SK-N-SH treated with all-trans-retinoic acid at 6 μM for 48 hours (cell line): ENCODE data around the gene PLD5.

ENCODE experiments used
- ATAC-seq: fragments of 200-7000 bp; cut with Tn5 transposase; 3 replicates; pipeline ENCODE4 v1.9.1; 2020; ENCODE audit warnings: mild to moderate bottlenecking, moderate library complexity
- ARNTL ChIP-seq: fragments of 450-650 bp; formaldehyde crosslinking; IDR thresholded peaks from 2 replicates; pipeline ENCODE4 v1.5.0; 2020; ENCODE audit warnings: low read depth, mild to moderate bottlenecking, moderate library complexity, borderline replicate concordance
- ESRRG ChIP-seq: fragments of 250-450 bp; sonication (Bioruptor Pico); IDR thresholded peaks from 2 replicates; pipeline ENCODE4 v1.6.1; 2021; ENCODE audit warnings: mild to moderate bottlenecking
- GLIS3 ChIP-seq: fragments of 250-450 bp; sonication (Bioruptor Pico); IDR thresholded peaks from 2 replicates; pipeline ENCODE4 v1.5.0; 2020; ENCODE audit warnings: mild to moderate bottlenecking, moderate library complexity
- ISL1 ChIP-seq: fragments of 250-450 bp; sonication (Bioruptor Pico); IDR thresholded peaks from 2 replicates; pipeline ENCODE4 v2.1.2; 2022; ENCODE audit warnings: mild to moderate bottlenecking, moderate library complexity
- PPARA ChIP-seq: fragments of 250-450 bp; sonication (Bioruptor Pico); IDR thresholded peaks from 2 replicates; pipeline ENCODE4 v1.5.0; 2020; ENCODE audit warnings: mild to moderate bottlenecking, borderline replicate concordance
- RARB ChIP-seq: fragments of 250-450 bp; sonication (Bioruptor Pico); IDR thresholded peaks from 2 replicates; pipeline ENCODE4 v1.8.0; 2021; ENCODE audit warnings: mild to moderate bottlenecking, moderate library complexity
- SNAI2 ChIP-seq: fragments of 250-450 bp; sonication (Bioruptor Pico); IDR thresholded peaks from 2 replicates; pipeline ENCODE4 v1.5.0; 2020; ENCODE audit warnings: mild to moderate bottlenecking, moderate library complexity
- TCF4 ChIP-seq: fragments of 250-450 bp; sonication (Bioruptor Pico); IDR thresholded peaks from 2 replicates; pipeline ENCODE4 v1.8.0; 2021; ENCODE audit warnings: mild to moderate bottlenecking, moderate library complexity, borderline replicate concordance
- TOX ChIP-seq: fragments of 250-450 bp; sonication (Bioruptor Pico); IDR thresholded peaks from 2 replicates; pipeline ENCODE4 v1.8.0; 2021; ENCODE audit warnings: mild to moderate bottlenecking, moderate library complexity, borderline replicate concordance
- ZFP3 ChIP-seq: fragments of 250-450 bp; sonication (Bioruptor Pico); IDR thresholded peaks from 2 replicates; pipeline ENCODE4 v1.5.0; 2020; ENCODE audit warnings: mild to moderate bottlenecking, moderate library complexity
- ZFP30 ChIP-seq: fragments of 450-650 bp; formaldehyde crosslinking; IDR thresholded peaks from 2 replicates; pipeline ENCODE4 v1.5.0; 2022; ENCODE audit warnings: mild to moderate bottlenecking, moderate library complexity
- ZNF565 ChIP-seq: fragments of 450-650 bp; formaldehyde crosslinking; conservative IDR thresholded peaks from 2 replicates; pipeline ENCODE4 v1.5.0; 2020; ENCODE audit warnings: low read depth, mild to moderate bottlenecking, moderate library complexity
- ZNF70 ChIP-seq: fragments of 450-650 bp; formaldehyde crosslinking; IDR thresholded peaks from 2 replicates; pipeline ENCODE4 v1.5.0; 2020; ENCODE audit warnings: mild to moderate bottlenecking, moderate library complexity
- ZNF8 ChIP-seq: fragments of 450-650 bp; formaldehyde crosslinking; IDR thresholded peaks from 2 replicates; pipeline ENCODE4 v1.5.0; 2020; ENCODE audit warnings: mild to moderate bottlenecking, moderate library complexity
- TF ChIP-seq, protein P1 (sequence below): fragments of 250-450 bp; sonication (Bioruptor Pico); IDR thresholded peaks from 2 replicates; pipeline ENCODE4 v1.8.0; 2021; ENCODE audit warnings: low read depth, mild to moderate bottlenecking, moderate library complexity, borderline replicate concordance
- TF ChIP-seq, protein P2 (sequence below): fragments of 250-450 bp; sonication (Bioruptor Pico); IDR thresholded peaks from 2 replicates; pipeline ENCODE4 v1.5.1; 2021; ENCODE audit warnings: mild to moderate bottlenecking, moderate library complexity
- TF ChIP-seq, protein P3 (sequence below): fragments of 250-450 bp; sonication (Bioruptor Pico); IDR thresholded peaks from 2 replicates; pipeline ENCODE4 v1.5.0; 2020; ENCODE audit warnings: mild to moderate bottlenecking, moderate library complexity
- TF ChIP-seq, protein P4 (sequence below): fragments of 250-450 bp; sonication (Bioruptor Pico); IDR thresholded peaks from 2 replicates; pipeline ENCODE4 v1.8.0; 2020; ENCODE audit warnings: mild to moderate bottlenecking, moderate library complexity, borderline replicate concordance

PLD5 gene

DNA sequence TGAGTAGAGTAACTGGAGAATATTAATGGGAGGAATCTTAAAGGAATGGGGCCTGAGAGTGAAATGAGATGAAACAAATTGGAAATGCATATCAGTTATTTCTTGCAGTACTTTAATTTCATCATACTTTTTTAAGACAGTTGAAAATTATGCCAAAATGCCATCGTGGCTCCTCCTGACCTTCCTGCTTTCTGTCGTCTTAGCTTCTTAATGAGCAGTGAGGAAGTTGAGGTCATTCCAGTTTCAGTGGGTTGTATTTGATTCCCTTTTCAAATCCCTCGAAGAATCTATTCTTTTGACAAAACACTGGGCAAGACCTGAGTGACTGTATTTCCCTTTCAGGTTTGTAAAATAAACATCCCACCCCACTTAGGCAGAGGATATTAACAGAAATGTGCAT lies 390.7 kb downstream of the PLD5 start:
- ATAC-seq = no peak
- TF ChIP-seq RARB (CRISPR knock-in tag) (no peak), ISL1 (CRISPR knock-in tag) (no peak), ARNTL (CRISPR knock-in tag) (no peak), ZNF565 (CRISPR knock-in tag) (no peak), PPARA (CRISPR knock-in tag) (no peak)
- TF ChIP-seq, all 23 proteins: peak for 0

DNA sequence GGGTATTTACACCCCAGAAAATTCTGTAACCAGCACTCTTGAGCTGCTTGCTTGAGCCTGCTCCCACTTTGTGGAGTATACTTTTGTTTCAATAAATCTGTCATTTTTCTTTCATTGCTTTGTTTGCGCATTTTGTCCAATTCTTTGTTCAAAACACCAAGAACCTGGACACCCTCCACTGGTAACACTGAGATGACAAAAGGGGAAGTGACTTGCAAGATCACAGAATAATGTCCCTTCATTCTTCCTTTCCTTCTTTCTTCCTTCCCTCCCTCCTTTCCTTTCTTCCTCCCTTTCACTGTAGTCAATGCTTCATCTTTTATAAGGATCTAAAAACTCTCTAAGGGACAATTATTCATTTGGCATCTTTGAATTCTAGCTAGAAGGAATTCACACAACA lies 391.1 kb downstream of the PLD5 start:
- ATAC-seq = no peak
- TF ChIP-seq, protein P1, sequence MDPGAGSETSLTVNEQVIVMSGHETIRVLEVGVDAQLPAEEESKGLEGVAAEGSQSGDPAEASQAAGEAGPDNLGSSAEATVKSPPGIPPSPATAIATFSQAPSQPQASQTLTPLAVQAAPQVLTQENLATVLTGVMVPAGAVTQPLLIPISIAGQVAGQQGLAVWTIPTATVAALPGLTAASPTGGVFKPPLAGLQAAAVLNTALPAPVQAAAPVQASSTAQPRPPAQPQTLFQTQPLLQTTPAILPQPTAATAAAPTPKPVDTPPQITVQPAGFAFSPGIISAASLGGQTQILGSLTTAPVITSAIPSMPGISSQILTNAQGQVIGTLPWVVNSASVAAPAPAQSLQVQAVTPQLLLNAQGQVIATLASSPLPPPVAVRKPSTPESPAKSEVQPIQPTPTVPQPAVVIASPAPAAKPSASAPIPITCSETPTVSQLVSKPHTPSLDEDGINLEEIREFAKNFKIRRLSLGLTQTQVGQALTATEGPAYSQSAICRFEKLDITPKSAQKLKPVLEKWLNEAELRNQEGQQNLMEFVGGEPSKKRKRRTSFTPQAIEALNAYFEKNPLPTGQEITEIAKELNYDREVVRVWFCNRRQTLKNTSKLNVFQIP = no peak

DNA sequence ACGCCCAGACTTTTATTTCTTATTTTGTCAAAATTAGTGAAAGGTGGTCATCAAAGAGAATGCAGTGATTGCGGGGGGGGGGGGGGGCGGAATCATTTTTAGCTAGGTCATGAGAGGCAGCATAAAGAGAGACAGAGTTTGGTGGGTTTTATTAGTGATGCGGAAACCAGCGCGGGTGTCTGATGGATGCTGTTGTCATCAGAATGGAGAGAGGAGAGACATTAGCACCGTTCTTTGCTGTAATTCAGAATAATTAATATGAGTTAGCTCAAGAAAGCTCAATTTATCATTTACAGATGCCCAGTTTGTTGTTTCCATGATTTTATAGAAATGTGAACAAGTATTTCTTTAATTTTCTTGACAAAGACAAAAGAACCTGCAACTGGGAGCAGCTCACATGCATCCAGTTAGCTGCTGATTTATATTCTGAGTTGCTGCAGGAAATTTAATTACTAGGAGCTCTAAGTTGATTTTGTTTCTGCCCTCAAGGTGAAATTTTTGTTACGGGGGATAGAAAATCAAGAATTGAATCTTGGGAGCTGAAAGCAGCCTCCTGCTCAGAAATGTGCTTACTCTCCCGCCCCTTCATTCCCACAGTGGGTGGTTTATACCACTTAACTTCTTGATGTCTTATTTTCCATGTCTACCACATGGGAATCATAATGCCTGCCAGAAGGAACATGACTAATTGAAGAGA lies 392.2 kb downstream of the PLD5 start:
- TF ChIP-seq ESRRG (CRISPR knock-in tag) = no peak
- TF ChIP-seq, protein P2, sequence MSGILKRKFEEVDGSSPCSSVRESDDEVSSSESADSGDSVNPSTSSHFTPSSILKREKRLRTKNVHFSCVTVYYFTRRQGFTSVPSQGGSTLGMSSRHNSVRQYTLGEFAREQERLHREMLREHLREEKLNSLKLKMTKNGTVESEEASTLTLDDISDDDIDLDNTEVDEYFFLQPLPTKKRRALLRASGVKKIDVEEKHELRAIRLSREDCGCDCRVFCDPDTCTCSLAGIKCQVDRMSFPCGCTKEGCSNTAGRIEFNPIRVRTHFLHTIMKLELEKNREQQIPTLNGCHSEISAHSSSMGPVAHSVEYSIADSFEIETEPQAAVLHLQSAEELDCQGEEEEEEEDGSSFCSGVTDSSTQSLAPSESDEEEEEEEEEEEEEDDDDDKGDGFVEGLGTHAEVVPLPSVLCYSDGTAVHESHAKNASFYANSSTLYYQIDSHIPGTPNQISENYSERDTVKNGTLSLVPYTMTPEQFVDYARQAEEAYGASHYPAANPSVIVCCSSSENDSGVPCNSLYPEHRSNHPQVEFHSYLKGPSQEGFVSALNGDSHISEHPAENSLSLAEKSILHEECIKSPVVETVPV (CRISPR knock-in tag) = no peak
- no peak for TF ChIP-seq GLIS3
- no peak for TF ChIP-seq ZFP30
- TF ChIP-seq, protein P3, sequence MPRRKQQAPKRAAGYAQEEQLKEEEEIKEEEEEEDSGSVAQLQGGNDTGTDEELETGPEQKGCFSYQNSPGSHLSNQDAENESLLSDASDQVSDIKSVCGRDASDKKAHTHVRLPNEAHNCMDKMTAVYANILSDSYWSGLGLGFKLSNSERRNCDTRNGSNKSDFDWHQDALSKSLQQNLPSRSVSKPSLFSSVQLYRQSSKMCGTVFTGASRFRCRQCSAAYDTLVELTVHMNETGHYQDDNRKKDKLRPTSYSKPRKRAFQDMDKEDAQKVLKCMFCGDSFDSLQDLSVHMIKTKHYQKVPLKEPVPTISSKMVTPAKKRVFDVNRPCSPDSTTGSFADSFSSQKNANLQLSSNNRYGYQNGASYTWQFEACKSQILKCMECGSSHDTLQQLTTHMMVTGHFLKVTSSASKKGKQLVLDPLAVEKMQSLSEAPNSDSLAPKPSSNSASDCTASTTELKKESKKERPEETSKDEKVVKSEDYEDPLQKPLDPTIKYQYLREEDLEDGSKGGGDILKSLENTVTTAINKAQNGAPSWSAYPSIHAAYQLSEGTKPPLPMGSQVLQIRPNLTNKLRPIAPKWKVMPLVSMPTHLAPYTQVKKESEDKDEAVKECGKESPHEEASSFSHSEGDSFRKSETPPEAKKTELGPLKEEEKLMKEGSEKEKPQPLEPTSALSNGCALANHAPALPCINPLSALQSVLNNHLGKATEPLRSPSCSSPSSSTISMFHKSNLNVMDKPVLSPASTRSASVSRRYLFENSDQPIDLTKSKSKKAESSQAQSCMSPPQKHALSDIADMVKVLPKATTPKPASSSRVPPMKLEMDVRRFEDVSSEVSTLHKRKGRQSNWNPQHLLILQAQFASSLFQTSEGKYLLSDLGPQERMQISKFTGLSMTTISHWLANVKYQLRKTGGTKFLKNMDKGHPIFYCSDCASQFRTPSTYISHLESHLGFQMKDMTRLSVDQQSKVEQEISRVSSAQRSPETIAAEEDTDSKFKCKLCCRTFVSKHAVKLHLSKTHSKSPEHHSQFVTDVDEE = peak; percentile 71; the same call in 1 of the 2 replicates
- TF ChIP-seq TCF4 (CRISPR knock-in tag) = peak; percentile 69
- TF ChIP-seq ZNF8 (CRISPR knock-in tag) = no peak
- no peak for TF ChIP-seq ZFP3
- ATAC-seq = no peak

DNA sequence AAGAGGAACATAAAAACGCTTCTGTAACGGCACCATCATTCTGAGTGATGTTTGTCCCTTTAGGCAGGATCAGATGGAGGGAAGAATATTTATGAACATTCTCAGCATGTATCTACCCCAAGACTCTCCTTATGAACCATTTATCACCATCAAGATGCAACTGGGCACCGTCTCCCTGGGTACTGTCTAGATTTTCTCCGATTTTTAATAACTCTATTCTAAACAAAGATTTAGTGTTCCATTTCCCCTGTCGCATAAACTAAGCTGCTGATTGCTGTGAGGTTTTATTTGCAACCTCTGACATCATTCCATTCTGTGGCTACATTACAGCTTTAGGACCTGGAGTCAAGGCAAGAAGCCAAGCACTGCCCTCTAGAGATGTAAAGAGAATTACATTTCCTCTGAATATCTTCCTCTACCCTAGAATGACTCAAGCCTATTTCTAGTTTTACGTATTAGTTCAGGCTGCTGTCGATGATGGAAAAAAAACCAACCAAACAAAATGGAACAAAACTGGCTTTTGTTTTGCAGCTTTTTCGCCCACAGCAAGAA lies 395.5 kb downstream of the PLD5 start:
- ATAC-seq = no peak
- no peak for TF ChIP-seq ZFP3
- no peak for TF ChIP-seq ZNF70 (CRISPR knock-in tag)
- TF ChIP-seq, protein P3 = no peak
- no peak for TF ChIP-seq SNAI2 (CRISPR knock-in tag)

DNA sequence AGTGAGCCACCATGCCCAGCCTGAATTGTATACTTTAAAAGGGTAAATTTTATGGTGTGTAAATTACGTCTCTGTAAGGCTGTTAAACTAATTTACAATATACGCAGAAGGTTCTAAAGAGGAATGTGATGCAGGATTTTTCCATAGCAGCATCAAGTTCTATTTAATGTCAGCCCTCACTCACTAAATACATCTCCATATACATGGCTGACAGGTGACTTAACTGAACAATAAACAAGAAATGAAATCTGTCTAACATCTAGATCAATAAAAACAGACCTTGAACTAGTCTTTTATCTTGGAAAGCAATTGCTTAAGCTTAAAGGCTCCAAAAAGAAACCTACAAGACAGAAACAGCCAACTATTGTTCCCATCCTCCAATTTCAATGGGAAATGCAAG lies 404.1 kb downstream of the PLD5 start:
- ATAC-seq = no peak
- TF ChIP-seq, protein P3 = no peak
- TF ChIP-seq, protein P4, sequence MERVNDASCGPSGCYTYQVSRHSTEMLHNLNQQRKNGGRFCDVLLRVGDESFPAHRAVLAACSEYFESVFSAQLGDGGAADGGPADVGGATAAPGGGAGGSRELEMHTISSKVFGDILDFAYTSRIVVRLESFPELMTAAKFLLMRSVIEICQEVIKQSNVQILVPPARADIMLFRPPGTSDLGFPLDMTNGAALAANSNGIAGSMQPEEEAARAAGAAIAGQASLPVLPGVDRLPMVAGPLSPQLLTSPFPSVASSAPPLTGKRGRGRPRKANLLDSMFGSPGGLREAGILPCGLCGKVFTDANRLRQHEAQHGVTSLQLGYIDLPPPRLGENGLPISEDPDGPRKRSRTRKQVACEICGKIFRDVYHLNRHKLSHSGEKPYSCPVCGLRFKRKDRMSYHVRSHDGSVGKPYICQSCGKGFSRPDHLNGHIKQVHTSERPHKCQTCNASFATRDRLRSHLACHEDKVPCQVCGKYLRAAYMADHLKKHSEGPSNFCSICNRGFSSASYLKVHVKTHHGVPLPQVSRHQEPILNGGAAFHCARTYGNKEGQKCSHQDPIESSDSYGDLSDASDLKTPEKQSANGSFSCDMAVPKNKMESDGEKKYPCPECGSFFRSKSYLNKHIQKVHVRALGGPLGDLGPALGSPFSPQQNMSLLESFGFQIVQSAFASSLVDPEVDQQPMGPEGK (CRISPR knock-in tag) = no peak
- TF ChIP-seq ZNF70 (CRISPR knock-in tag) = no peak
- TF ChIP-seq RARB (CRISPR knock-in tag) = no peak
- no peak for TF ChIP-seq TCF4 (CRISPR knock-in tag)
- TF ChIP-seq ZFP30 = no peak
- no peak for TF ChIP-seq TOX
- TF ChIP-seq ESRRG (CRISPR knock-in tag) = no peak
- TF ChIP-seq PPARA (CRISPR knock-in tag) = no peak
